Lower leg skin (tissue), 4 donors: Measurements from ENCODE around the gene GSTP1. TPM values are rescaled to one million over a fixed set of nuclear protein-coding genes. Genes with fewer than 3 reads are reported as not detected.

Experiments
- DNase-seq, 2 donors: peaks; one replicate each; pipeline ENCODE4 v3.0.0-alpha.2; 2019; ENCODE audit warnings: low spot score in 2 of 2
- H3K4me3 ChIP-seq: fragments of 200-600 bp; sonication (generic); 2 replicates; pipeline ENCODE4 v1.5.1; 2017; ENCODE audit warnings: mild to moderate bottlenecking, low read depth; ENCODE audit not compliant: poor library complexity, severe bottlenecking
- POLR2A ChIP-seq, 2 donors: fragments of 450-650 bp; IDR thresholded peaks; one replicate each; pipeline ENCODE4 v1.6.1; 2016 to 2017; ENCODE audit warnings: antibody characterized with exemption in 2 of 2, mild to moderate bottlenecking in 1 of 2, moderate library complexity in 1 of 2
- WGBS, 2 donors: methylation state at CpG; one replicate each; pipeline ENCODE4 v1.1.5; 2018; 5-methylcytosine and 5-hydroxymethylcytosine counted together
- intact Hi-C: fragments of 100-400 bp; cut with DNase I; formaldehyde crosslinking; loops from one replicate; pipeline ENCODE4 v1.15.0; 2023; ENCODE audit warnings: low total_unique reads
- total RNA-seq, 4 donors: library from RNA; depleted of rRNA; stranded (reverse); fragments of >200 nt; gene quantifications; one replicate each; pipeline ENCODE4 v1.1.0, GENCODE V29; 2016
- TF ChIP-seq, protein P1 (sequence below), 3 donors: fragments of 450-650 bp; IDR thresholded peaks; one replicate each; pipeline ENCODE4 v1.5.1; 2016; ENCODE audit warnings: antibody characterized with exemption in 3 of 3, mild to moderate bottlenecking in 3 of 3, moderate library complexity in 2 of 3

GSTP1 gene
- 1,000 to 10,000 TPM; 1,126 to 2,386 (median 2,019) TPM for total RNA-seq

DNA sequence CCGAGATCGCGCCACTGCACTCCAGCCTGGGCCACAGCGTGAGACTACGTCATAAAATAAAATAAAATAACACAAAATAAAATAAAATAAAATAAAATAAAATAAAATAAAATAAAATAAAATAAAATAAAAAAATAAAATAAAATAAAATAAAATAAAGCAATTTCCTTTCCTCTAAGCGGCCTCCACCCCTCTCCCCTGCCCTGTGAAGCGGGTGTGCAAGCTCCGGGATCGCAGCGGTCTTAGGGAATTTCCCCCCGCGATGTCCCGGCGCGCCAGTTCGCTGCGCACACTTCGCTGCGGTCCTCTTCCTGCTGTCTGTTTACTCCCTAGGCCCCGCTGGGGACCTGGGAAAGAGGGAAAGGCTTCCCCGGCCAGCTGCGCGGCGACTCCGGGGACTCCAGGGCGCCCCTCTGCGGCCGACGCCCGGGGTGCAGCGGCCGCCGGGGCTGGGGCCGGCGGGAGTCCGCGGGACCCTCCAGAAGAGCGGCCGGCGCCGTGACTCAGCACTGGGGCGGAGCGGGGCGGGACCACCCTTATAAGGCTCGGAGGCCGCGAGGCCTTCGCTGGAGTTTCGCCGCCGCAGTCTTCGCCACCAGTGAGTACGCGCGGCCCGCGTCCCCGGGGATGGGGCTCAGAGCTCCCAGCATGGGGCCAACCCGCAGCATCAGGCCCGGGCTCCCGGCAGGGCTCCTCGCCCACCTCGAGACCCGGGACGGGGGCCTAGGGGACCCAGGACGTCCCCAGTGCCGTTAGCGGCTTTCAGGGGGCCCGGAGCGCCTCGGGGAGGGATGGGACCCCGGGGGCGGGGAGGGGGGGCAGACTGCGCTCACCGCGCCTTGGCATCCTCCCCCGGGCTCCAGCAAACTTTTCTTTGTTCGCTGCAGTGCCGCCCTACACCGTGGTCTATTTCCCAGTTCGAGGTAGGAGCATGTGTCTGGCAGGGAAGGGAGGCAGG lies at the start of gene GSTP1:
Gene GSTP1 (plus strand): TSS at position 566 of the 958 bp plus-strand sequence. CDS start 32 bp downstream, at position 598.
- TF ChIP-seq, protein P1, sequence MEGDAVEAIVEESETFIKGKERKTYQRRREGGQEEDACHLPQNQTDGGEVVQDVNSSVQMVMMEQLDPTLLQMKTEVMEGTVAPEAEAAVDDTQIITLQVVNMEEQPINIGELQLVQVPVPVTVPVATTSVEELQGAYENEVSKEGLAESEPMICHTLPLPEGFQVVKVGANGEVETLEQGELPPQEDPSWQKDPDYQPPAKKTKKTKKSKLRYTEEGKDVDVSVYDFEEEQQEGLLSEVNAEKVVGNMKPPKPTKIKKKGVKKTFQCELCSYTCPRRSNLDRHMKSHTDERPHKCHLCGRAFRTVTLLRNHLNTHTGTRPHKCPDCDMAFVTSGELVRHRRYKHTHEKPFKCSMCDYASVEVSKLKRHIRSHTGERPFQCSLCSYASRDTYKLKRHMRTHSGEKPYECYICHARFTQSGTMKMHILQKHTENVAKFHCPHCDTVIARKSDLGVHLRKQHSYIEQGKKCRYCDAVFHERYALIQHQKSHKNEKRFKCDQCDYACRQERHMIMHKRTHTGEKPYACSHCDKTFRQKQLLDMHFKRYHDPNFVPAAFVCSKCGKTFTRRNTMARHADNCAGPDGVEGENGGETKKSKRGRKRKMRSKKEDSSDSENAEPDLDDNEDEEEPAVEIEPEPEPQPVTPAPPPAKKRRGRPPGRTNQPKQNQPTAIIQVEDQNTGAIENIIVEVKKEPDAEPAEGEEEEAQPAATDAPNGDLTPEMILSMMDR (IDR thresholded peaks at IDR 0.05) = no peak
- TF ChIP-seq POLR2A (IDR thresholded peaks at IDR 0.05) = peak in 1 of 2 donors; percentile 68
- WGBS, 2 donors = 2 to 5% methylated on average over 27 to 76 of the region's 81 CpGs
- H3K4me3 ChIP-seq = peak within 1 kb of the TSS; percentile 68
- intact Hi-C loops = no loop called here
- DNase-seq = peak; percentile 86 to 98

DNA sequence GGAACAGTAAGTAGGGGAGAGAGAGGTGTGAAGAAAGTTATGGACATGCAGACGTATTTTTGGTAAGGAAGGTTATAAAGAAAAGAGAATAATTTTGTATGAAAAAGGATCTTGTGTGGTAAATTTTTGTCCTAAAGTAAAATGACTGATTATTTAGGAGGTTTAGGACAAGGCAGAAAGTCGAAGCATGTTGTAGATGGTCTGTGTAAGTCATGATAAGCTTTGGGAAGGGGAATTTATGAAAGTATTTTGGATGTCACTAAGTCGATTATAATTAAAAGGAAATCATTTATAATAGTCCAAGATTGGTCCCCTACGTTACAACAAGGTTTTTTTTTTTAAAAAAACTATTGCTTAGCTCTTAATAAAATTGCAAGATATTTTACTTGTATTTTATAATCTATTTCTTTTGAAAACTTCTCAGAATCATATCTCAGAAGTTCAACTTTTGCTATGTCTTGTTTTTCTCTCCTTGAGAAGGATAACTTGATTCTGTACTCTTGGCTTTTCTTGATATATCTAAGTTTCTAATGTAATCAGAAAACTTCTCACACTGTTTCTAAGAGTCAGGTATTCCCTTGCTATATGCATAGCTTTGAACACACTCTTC lies 49.4 kb upstream of the GSTP1 start:
- intact Hi-C loops = no loop called here
- no peak for TF ChIP-seq POLR2A (IDR thresholded peaks at IDR 0.05)
- TF ChIP-seq, protein P1 (IDR thresholded peaks at IDR 0.05) = no peak
- no peak for DNase-seq
- H3K4me3 ChIP-seq = no peak overlapping the region
- WGBS, 2 donors = 36 to 41% methylated on average over 4 of the region's 4 CpGs

DNA sequence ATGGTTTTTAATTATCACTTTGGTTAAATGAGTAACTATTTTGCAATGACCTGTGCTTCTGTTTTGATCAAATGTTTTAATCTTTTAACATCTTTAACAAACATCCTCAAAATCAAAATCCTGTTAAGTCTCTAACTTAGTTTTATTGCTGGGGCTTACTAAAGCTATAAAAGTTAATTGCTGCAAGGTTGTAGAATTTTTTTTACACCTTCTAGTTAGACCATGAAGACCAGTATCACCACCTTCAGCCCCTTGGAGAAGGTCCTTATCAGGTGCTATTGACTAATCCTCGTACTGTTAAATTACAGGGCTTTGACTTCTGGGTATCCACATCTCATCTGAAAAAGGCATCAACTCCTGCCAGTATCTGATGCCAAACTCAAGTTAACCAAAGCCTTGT lies 48.1 kb upstream of the GSTP1 start:
- intact Hi-C loops = no loop called here

DNA sequence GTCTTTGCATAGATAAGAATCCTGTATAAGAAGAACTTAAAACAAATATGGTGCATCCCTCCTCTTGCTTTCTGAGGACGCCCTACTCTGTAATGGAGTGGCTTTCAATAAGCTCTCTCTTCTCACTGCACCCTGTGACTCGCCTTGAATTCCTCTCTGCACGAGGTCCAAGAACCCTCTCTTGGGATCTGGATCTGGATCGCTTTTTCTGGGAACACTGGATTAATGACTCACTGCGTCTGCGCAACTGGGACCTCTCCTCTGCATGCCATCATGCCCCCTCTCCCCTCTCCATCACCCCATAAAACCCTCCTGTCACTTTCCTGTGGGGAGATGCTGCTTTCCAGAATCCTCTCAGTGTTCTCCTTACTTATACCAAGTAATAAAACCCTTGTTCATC lies 45.3 kb upstream of the GSTP1 start:
- TF ChIP-seq POLR2A (IDR thresholded peaks at IDR 0.05) = no peak
- TF ChIP-seq, protein P1 (IDR thresholded peaks at IDR 0.05) = no peak
- no peak overlapping the region for H3K4me3 ChIP-seq
- WGBS, 2 donors = 63 to 65% methylated on average over 6 of the region's 6 CpGs
- intact Hi-C loops = no loop called here
- DNase-seq = no peak

More for the DNA sequence above, 48.1 kb upstream of the GSTP1 start:
- 89 to 93% methylated on average over 1 of the region's 1 CpG for WGBS, 2 donors
- no peak for DNase-seq
- TF ChIP-seq, protein P1 (IDR thresholded peaks at IDR 0.05) = no peak
- no peak for TF ChIP-seq POLR2A (IDR thresholded peaks at IDR 0.05)
- H3K4me3 ChIP-seq = no peak overlapping the region

DNA sequence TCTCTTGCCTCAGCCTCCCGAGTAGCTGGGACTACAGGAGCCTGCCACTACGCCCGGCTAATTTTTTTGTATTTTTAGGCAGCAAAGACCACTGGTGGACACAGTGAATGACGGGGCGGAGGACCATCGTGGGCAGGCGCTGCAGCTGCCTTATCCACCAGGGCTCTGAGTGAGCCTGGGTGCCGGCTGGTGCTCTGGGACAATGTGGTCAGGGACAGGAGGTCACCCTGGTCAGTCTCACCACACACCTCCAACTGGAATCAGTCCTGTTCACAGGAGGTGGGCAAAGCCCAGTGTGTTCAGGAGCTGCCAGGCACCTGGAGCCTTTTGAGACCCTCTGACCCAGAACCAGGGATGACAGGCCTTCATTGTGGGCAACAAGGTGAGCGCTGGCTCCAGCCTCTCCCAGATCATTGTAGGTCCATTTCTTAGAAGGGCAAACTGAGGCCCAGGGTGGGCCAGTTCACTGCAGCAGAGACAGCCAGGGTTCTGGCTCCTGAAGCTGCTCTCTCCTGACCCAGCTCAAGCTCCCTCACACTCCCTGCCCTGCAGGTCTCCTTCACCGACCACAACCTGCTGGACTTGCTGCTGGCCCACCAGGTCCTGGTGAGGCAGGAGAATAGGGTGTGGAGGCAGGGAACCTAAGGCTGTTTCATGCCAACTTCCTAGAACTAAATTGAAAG lies 44.6 kb upstream of the GSTP1 start:
- no peak for TF ChIP-seq POLR2A (IDR thresholded peaks at IDR 0.05)
- TF ChIP-seq, protein P1 (IDR thresholded peaks at IDR 0.05) = no peak
- WGBS, 2 donors = 85 to 88% methylated on average over 7 to 10 of the region's 10 CpGs
- DNase-seq = no peak
- intact Hi-C loops = no loop called here
- no peak overlapping the region for H3K4me3 ChIP-seq
